ENCODE measurements around the gene POLDIP2. TPM values are rescaled to one million over a fixed set of nuclear protein-coding genes. Genes with fewer than 3 reads are reported as not detected.

POLDIP2 gene
- total and polyA plus RNA-seq, 2 donors (not counting 1 experiment from before 2014, with no cell fraction given), result 30.2 to 35.7 TPM

DNA sequence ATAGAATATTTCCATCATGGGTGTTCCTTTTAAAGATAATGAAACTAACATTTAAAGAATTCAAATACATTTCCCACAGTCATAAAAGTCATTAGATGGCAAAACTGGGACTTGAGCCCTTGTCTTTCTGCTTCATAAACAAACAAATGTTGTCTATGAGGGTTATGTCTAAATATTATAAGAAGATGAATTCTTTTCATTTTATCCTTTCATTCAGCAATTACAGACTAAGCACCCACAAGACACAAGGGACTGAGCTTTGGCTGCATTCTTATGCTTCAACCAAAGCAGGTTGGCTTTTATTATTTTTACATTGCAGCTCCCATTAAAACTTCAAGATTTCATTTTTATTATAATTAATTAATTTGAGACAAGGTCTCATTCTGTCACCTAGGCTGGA is 29.1 kb upstream of the POLDIP2 start:
- Mint-ChIP-seq H3K4me1 (peaks cover 23% of the 10 kb centered on the region), H3K4me3 (no peak overlapping the region), H3K27ac (no peak overlapping the region), H3K9me3 (ENCODE audit: insufficient read depth) (no peaks in the 10 kb centered on the region), H3K27me3 (peaks cover 27% of the 10 kb centered on the region)
- peaks cover 3% of the 10 kb centered on the region for H3K79me2 ChIP-seq (ENCODE audit: control insufficient read depth, insufficient read depth, low read length)
- ATAC-seq (ENCODE audit: low read depth), result no peak
- no peak overlapping the region for H2AFZ ChIP-seq (ENCODE audit: insufficient read depth, low read depth, low read length, poor library complexity, severe bottlenecking)
- intact Hi-C loops (cut with micrococcal nuclease), result no loop called here
- peaks cover 13 to 20% of the 10 kb centered on the region in 2 donors for H3K4me1 ChIP-seq (ENCODE audit: control insufficient read depth in 2 of 2, insufficient read depth in 2 of 2, low read length in 2 of 2)
- H3K27me3 ChIP-seq (replicated peaks in 1 of 4; ENCODE audit: control extremely low read depth in 1 of 4, control insufficient read depth in 3 of 4, insufficient read depth in 4 of 4, low read length in 3 of 4), result peaks cover 0 to 31% (median 2%) of the 10 kb centered on the region in 4 experiments
- no peak overlapping the region for H3K4me2 ChIP-seq (replicated peaks; ENCODE audit: low read depth, low read length, poor library complexity, severe bottlenecking)
- H4K20me1 ChIP-seq (ENCODE audit: control insufficient read depth, insufficient read depth, low read length, poor library complexity, severe bottlenecking), result peaks cover 4% of the 10 kb centered on the region
- H3K4me3 ChIP-seq (ENCODE audit: control extremely low read depth in 1 of 5, extremely low read depth in 1 of 5, insufficient read depth in 1 of 5, low read depth in 2 of 5, low read length in 4 of 5), result no peak overlapping the region
- no peak overlapping the region for H3K9ac ChIP-seq (ENCODE audit: low read length)
- peaks cover 0 to 4% (median 0%) of the 10 kb centered on the region in 3 donors for H3K9me3 ChIP-seq (ENCODE audit: control extremely low read depth in 1 of 3, control insufficient read depth in 2 of 3, insufficient read depth in 1 of 3, low read length in 2 of 3)
- TF ChIP-seq, protein P1, sequence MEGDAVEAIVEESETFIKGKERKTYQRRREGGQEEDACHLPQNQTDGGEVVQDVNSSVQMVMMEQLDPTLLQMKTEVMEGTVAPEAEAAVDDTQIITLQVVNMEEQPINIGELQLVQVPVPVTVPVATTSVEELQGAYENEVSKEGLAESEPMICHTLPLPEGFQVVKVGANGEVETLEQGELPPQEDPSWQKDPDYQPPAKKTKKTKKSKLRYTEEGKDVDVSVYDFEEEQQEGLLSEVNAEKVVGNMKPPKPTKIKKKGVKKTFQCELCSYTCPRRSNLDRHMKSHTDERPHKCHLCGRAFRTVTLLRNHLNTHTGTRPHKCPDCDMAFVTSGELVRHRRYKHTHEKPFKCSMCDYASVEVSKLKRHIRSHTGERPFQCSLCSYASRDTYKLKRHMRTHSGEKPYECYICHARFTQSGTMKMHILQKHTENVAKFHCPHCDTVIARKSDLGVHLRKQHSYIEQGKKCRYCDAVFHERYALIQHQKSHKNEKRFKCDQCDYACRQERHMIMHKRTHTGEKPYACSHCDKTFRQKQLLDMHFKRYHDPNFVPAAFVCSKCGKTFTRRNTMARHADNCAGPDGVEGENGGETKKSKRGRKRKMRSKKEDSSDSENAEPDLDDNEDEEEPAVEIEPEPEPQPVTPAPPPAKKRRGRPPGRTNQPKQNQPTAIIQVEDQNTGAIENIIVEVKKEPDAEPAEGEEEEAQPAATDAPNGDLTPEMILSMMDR (IDR thresholded peaks at IDR 0.05), result no peak
- no peak for TF ChIP-seq EZH2 (IDR thresholded peaks at IDR 0.05; ENCODE audit: borderline replicate concordance, insufficient read depth, low read depth, low read length, poor library complexity, severe bottlenecking)
- H3K27ac ChIP-seq (ENCODE audit: low read length in 2 of 2), result no peak overlapping the region
- POLR2A ChIA-PET, result no interaction called here
- peaks cover 3 to 29% of the 10 kb centered on the region in 2 experiments for H3K36me3 ChIP-seq (replicated peaks in 1 of 2; ENCODE audit: control extremely low read depth in 1 of 2, control insufficient read depth in 1 of 2, extremely low read depth in 1 of 2, insufficient read depth in 2 of 2, low read length in 1 of 2)
- no peak for DNase-seq
- CTCF ChIA-PET, result interaction anchor here (1.6 kb wide), 1 partner anchor 30 kb away, joined by 5 read pairs; no protein-coding TSS in a partner anchor

DNA sequence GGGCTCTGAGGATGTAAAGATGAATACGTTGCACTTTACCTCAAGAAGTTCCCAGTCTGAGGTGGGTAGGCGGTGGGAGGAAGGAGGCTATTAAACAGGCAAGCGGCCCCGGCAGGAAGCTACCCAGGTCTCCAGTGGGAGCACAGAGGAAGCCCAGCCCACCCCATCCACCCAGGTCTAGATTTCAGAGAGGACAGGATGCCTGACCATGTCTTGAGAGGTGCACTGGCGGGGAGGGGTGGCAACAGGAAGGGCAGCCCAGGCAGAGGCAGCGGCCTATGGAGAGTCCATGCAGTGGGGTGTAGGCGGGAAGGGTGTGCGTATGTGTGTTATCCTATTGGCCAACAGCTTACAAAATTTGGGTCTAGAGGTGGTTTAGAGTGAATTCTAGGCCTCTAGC is 28.1 kb upstream of the POLDIP2 start:
- Histone ChIP-seq H3K27ac (ENCODE audit: low read length in 2 of 2) (no peak overlapping the region), H2AFZ (ENCODE audit: insufficient read depth, low read depth, low read length, poor library complexity, severe bottlenecking) (no peak overlapping the region), H3K4me2 (replicated peaks; ENCODE audit: low read depth, low read length, poor library complexity, severe bottlenecking) (peak overlapping the region; percentile 92), H4K20me1 (ENCODE audit: control insufficient read depth, insufficient read depth, low read length, poor library complexity, severe bottlenecking) (peaks cover 12% of the 10 kb centered on the region), H3K36me3 (replicated peaks in 1 of 2; ENCODE audit: control extremely low read depth in 1 of 2, control insufficient read depth in 1 of 2, extremely low read depth in 1 of 2, insufficient read depth in 2 of 2, low read length in 1 of 2) (peaks cover 3 to 19% of the 10 kb centered on the region in 2 experiments), H3K79me2 (ENCODE audit: control insufficient read depth, insufficient read depth, low read length) (peaks cover 8% of the 10 kb centered on the region), H3K27me3 (replicated peaks in 1 of 4; ENCODE audit: control extremely low read depth in 1 of 4, control insufficient read depth in 3 of 4, insufficient read depth in 4 of 4, low read length in 3 of 4) (peaks cover 0 to 32% (median 2%) of the 10 kb centered on the region in 4 experiments), H3K4me3 (ENCODE audit: control extremely low read depth in 1 of 5, extremely low read depth in 1 of 5, insufficient read depth in 1 of 5, low read depth in 2 of 5, low read length in 4 of 5) (peak overlapping the region in 4 of 5 experiments; percentile 42 to 74 (median 60)), H3K9me3 (ENCODE audit: control extremely low read depth in 1 of 3, control insufficient read depth in 2 of 3, insufficient read depth in 1 of 3, low read length in 2 of 3) (peaks cover 0 to 4% (median 0%) of the 10 kb centered on the region in 3 donors), H3K4me1 (ENCODE audit: control insufficient read depth in 2 of 2, insufficient read depth in 2 of 2, low read length in 2 of 2) (peaks cover 16 to 20% of the 10 kb centered on the region in 2 donors), H3K9ac (ENCODE audit: low read length) (peak overlapping the region; percentile 65)
- Mint-ChIP-seq H3K4me3 (peak overlapping the region; percentile 92), H3K27ac (no peak overlapping the region), H3K27me3 (peaks cover 27% of the 10 kb centered on the region), H3K9me3 (ENCODE audit: insufficient read depth) (no peaks in the 10 kb centered on the region), H3K4me1 (peaks cover 26% of the 10 kb centered on the region)
- CTCF ChIA-PET, result interaction anchor here (0.6 to 1.6 kb wide), 3 partner anchors 31 to 116 kb away, joined by 3 to 6 read pairs (median 5); no protein-coding TSS in a partner anchor
- POLR2A ChIA-PET, result no interaction called here
- WGBS (ENCODE audit: insufficient coverage), result 42% methylated on average over 5 of the region's 8 CpGs
- no peak for TF ChIP-seq EZH2 (IDR thresholded peaks at IDR 0.05; ENCODE audit: borderline replicate concordance, insufficient read depth, low read depth, low read length, poor library complexity, severe bottlenecking)
- TF ChIP-seq, protein P1 (IDR thresholded peaks at IDR 0.05), result no peak
- DNase-seq (no peak), ATAC-seq (ENCODE audit: low read depth) (no peak)
- intact Hi-C loops (cut with micrococcal nuclease), result loop anchor here (2.0 kb wide), 1 partner anchor 15 kb away; the partner anchor contains the start of genes SARM1 and VTN
